SKM-1 (cell line): ENCODE data around the gene COLQ.
A peak's percentile ranks its signal among the peaks of the same experiment; 100 is the strongest.
"Not testable (repeated sequence)": the region's sequence is repeated elsewhere in the genome, so short reads cannot be mapped to it uniquely, and the experiment has no call there.

Experiments
- DNase-seq: peaks from one replicate; lab custom pipeline; 2025; ENCODE audit not compliant: unreplicated experiment; lab: John Stamatoyannopoulos, UW

Gene COLQ

GRCh38 chr3:15430624-15431023 lies 90.9 kb downstream of the COLQ start:
- no peak for DNase-seq

DNA sequence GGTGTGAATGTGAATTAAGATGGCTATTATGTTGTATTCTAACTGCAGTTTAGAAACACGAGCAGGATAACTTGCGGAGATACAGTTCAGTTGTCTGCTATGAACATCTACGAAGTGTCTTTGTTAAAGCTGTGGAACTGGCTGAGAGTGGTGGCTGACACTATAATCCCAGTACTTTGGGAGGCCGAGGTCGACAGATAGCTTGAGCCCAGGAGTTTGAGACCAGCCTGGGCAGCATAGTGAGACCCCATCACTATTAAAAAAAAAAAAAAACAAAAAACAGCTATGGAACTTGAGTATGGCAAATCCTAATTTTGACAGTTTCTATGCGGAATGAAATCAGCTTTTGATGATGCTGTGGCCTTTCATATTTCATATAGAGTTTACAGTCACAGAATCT lies 92.4 kb downstream of the COLQ start:
- DNase-seq = no peak

DNA sequence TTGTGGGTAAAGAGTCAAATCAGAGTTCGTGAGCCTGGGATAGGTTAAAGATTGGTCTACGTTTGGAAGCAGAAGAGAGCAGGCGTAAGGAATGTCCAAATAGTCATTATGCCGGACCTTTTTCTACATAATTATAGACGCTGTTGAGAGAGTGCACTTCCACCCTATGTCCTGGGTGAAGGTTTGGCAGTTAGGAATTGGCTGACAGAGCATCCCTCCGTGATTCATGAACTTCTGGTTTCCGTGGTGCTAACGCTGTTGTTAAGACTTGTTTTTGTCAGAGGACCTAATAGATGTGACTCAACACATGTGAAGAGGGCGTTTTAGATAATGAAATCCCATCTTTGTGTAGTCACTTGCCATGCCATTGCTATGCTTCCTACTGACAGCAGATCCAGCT lies 93.0 kb downstream of the COLQ start:
- DNase-seq = no peak

GRCh38 chr3:15427981-15428380 lies 93.5 kb downstream of the COLQ start:
- no peak for DNase-seq

- DNase-seq = peak; percentile 67
Observed at GRCh38 chr3:15427182-15427880, 94.2 kb downstream of the COLQ start, which contains the start of the genes EAF1 and METTL6. TSS of gene EAF1 (plus strand) at chr3:15427598. CDS start at chr3:15427780, 182 bp downstream. TSS of gene METTL6 (minus strand) at chr3:15427544. CDS start at chr3:15426511, 1,033 bp downstream.

DNA sequence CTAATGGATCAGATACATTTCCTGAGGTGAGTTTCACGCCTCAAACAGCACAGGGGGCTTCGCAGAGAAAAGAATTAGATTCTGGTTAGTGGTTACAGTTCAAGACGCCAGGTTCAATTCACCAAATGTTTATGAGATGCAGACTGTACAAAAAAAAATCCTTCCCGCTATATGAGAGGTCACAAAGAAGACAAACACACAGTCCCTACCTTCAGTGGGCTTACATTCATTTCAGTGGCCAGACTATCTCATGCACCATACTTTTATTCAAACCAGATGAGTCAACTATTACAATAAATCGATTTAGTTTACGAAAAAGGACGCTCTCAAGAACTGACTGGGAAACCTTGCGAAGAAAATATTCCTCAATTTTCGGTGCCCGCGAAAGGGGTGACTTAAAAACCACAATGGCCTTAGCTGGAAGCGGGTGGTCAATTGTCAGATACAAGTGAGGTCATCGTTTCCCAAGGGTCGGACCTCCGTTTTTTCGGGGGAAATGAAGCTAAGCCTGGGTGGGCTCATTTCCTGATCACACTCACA lies 94.9 kb downstream of the COLQ start:
- DNase-seq = no peak

DNA sequence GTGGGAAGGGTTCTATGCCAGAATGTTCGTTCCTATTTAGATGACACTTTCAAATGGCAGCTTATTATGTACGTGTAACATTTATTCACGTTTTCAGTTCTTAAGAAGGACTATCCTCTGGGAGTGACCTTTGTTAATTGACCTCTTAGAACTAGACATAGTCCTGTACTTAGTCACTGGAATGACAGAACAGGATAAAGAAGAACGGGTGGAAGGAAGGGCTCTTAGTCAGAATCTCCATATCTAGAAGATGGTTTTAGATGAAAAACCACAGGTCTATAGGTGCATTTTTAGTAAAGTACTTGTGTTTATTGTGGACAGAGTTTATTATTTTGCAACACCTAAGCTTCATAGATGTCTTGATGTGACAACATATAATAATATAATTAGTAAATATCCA lies 100.6 kb downstream of the COLQ start:
- DNase-seq = no peak

GRCh38 chr3:15410966-15411365 lies 110.5 kb downstream of the COLQ start:
- not testable (repeated sequence) for DNase-seq

DNA sequence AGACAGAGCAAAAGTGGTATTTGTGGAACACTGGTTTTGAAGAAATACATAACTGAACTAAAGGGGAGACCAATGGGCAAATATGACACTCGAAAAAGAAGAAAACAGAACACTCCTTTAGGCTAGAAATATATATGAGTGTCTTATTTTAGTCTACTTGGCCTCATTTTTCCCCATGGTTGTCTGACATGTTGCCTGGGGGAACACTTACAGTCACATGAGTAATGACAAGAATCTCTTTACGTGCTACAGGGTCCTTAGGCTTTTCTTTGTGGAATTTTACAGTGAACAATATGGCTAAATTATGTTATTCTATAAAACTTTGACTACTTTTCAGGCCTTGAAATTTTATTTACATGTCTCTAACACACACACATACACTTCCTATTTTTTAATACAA lies 111.7 kb downstream of the COLQ start:
- no peak for DNase-seq

- no peak for DNase-seq
Observed at GRCh38 chr3:15409239-15409638, 112.3 kb downstream of the COLQ start.

DNA sequence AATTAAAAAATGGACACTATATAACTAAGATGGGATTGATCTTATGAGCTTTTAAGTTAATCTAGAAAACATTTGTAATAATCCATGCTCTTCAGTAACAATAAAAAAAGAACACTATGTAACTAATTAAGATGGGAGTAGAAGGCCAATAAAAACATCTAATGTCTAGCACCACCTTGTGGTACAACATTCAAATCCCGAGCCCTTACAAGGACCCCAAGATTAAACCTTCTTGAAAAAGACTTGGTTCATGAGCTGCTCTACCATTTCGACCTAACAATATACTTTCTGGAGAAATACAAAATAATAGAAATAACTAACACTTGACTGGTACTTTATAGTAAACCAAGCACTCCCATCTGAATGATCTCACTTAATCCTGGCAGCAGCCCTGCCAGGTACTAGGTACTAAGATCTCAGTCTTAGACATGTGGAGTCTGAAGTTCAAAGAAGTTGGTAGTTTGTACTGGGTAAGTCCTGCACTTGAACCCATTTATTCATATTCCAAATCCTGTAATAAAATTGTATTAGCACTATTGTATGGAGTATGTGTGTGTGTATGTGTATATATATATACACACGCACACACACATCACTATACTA lies 116.0 kb downstream of the COLQ start:
- peak; percentile 33 for DNase-seq

DNA sequence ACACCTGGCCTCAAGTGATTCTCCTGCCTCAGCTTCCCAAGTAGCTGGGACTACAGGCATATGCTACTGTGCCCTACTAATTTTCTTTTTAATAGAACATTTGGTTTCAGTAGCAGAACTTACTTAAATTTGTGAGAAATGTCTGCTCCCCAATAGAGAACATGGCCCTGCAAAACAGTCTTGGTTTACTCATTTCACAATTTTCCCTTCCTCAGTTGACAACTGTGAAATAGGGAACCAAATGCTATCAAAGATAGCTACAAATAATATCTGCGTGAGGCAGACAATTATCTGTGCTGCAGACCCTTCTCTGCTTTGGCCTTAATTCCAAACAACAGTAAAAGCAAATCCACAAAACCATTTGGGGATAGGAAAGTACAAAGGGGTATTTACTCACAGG lies 116.7 kb downstream of the COLQ start:
- DNase-seq = peak; percentile 20

GRCh38 chr3:15403965-15404364 lies 117.5 kb downstream of the COLQ start:
- no peak for DNase-seq

GRCh38 chr3:15403495-15403894 lies 118.0 kb downstream of the COLQ start:
- no peak for DNase-seq

GRCh38 chr3:15401936-15402335 lies 119.6 kb downstream of the COLQ start:
- no peak for DNase-seq
